Non-pigmented ciliary epithelial cell (primary cell): ENCODE data around the gene SORL1.
"Not testable (repeated sequence)": the region's sequence is repeated elsewhere in the genome, so short reads cannot be mapped to it uniquely, and the experiment has no call there.

Experiments used
- DNase-seq: peaks from one replicate; pipeline ENCODE4 v3.0.0-alpha.2; 2010; ENCODE audit warnings: low read depth

SORL1 gene

GRCh38 chr11:121563900-121564822, 112.0 kb downstream of the SORL1 start:
- no peak for DNase-seq

GRCh38 chr11:121564948-121565684, 113.0 kb downstream of the SORL1 start:
- DNase-seq, result no peak

- DNase-seq, result no peak
Measured at GRCh38 chr11:121566279-121567168, 114.4 kb downstream of the SORL1 start.

GRCh38 chr11:121567995-121568394, 115.9 kb downstream of the SORL1 start:
- no peak for DNase-seq

GRCh38 chr11:121569332-121570299, 117.5 kb downstream of the SORL1 start:
- DNase-seq, result not testable (repeated sequence)

- DNase-seq, result no peak
Measured at GRCh38 chr11:121570453-121570852, 118.3 kb downstream of the SORL1 start.

- DNase-seq, result no peak
Measured at GRCh38 chr11:121571506-121571905, 119.4 kb downstream of the SORL1 start.

GRCh38 chr11:121572571-121573059, 120.5 kb downstream of the SORL1 start:
- DNase-seq, result no peak

- no peak for DNase-seq
Measured at GRCh38 chr11:121574801-121575200, 122.7 kb downstream of the SORL1 start.

GRCh38 chr11:121575250-121575962, 123.3 kb downstream of the SORL1 start:
- no peak for DNase-seq

GRCh38 chr11:121575963-121576290, 123.8 kb downstream of the SORL1 start:
- DNase-seq, result no peak

- DNase-seq, result no peak
Measured at GRCh38 chr11:121576531-121576930, 124.4 kb downstream of the SORL1 start.

- no peak for DNase-seq
Measured at GRCh38 chr11:121577106-121577848, 125.2 kb downstream of the SORL1 start.

GRCh38 chr11:121578251-121578976, 126.3 kb downstream of the SORL1 start:
- no peak for DNase-seq

- no peak for DNase-seq
Measured at GRCh38 chr11:121580154-121580553, 128.0 kb downstream of the SORL1 start.

- DNase-seq, result no peak
Measured at GRCh38 chr11:121581607-121582006, 129.5 kb downstream of the SORL1 start.

- no peak for DNase-seq
Measured at GRCh38 chr11:121582296-121582695, 130.2 kb downstream of the SORL1 start.

GRCh38 chr11:121583825-121584224, 131.7 kb downstream of the SORL1 start:
- no peak for DNase-seq

GRCh38 chr11:121586750-121587149, 134.6 kb downstream of the SORL1 start:
- no peak for DNase-seq
